ENCODE measurements around the gene RHO.
"Not testable (repeated sequence)": the region's sequence is repeated elsewhere in the genome, so short reads cannot be mapped to it uniquely, and the experiment has no call there.

The RHO gene
- total RNA-seq = 0 to 0.27 (median 0.09) reads per million in 4 experiments

DNA sequence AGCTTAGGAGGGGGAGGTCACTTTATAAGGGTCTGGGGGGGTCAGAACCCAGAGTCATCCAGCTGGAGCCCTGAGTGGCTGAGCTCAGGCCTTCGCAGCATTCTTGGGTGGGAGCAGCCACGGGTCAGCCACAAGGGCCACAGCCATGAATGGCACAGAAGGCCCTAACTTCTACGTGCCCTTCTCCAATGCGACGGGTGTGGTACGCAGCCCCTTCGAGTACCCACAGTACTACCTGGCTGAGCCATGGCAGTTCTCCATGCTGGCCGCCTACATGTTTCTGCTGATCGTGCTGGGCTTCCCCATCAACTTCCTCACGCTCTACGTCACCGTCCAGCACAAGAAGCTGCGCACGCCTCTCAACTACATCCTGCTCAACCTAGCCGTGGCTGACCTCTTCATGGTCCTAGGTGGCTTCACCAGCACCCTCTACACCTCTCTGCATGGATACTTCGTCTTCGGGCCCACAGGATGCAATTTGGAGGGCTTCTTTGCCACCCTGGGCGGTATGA, at the start of gene RHO:
RHO (plus strand) TSS at position 51 of the 512 bp plus-strand sequence; CDS start at position 146, 95 bp downstream.
- DNase-seq = no peak

DNA sequence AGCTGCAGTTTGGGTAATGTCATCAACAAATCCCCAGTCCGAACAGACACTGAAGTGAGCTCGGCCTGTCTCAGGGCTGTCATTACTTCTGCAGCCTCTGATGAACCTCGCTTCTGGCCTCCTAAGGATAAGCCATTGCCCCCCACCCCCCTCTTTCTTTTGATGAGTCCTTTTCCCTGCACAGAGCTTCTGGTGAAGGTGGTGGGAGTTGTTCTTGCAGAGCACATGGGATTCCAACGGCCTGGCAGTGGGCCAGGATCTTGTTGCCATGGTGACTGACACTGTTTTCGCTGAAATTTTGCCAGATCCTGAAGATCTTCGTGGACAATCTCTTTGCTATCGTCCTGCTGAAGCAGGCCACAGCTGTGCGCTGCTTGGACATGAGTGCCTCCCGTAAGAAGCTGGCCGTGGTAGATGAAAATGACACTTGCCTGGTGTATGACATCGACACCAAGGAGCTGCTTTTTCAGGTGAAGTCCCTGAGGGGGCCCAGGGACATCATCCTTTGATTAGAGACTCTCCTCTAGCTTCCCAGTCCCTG, 47.1 kb upstream of the RHO start:
- not testable (repeated sequence) for DNase-seq

DNA sequence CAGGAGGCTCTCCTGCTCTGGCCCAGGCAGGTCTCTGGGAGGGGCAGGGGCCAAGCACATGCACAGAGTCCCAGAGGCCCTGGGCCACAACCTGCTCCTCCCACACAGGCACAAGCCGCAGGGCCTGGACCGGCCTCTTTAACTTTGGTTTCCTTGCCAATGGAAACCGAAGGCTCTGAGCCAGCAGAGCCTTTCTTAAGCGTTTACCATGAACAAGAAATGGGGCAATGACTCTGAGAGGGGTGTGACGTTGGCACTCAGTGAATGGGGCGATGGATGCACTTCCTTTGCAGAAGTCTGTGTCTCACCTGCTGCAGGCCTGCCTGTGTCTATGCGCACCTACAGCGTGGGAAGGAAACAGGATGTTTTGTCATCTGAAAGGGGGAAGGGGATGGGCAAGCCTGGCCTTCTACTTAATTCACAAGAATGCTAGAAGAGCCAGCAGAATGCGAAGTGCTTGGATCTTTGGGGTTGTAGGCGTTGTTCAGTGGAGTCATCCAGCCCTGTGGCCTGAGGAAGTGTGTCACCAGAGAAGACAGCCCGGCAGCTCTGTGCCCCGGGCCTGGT, 46.6 kb upstream of the RHO start:
- DNase-seq = no peak

DNA sequence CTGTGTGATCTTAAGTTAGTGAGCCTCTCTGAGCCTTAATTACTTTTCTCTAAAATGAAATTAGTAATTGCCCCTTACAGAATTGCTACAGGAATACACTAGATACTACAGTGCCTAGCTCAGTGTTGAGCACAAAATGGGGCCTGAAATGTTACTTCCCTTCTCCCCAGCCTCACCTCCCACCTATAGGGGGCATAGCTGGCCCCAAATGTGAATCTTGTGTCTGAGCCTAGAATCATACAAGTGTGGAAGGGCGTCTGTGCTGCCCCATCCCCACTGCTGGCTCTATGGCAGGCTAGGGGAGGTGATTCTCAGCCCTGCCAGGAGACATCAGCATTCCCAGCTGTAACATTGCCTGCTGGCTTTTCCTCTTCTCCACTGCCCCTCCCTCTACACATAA, 45.7 kb upstream of the RHO start:
- no peak for DNase-seq

DNA sequence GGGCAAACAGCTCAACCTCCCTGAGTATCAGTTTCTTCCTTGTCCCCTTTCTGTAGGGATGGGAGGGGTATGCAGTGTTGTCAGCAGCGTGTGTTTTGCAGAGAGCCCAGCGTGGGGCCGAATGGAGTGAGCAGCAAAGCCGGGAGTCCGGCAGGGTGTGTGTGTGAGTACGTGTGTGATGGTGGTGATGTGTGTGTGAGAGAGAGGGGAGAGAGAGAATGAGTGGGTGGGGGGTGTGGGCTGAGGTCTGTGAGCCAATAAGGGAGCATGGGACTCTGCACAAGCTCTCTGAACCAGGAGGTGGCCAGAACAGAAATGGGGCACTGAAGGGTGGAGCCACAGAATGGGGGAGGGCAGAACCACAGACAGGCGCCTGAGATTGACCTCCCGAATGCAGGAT, 44.6 kb upstream of the RHO start:
- DNase-seq = no peak

DNA sequence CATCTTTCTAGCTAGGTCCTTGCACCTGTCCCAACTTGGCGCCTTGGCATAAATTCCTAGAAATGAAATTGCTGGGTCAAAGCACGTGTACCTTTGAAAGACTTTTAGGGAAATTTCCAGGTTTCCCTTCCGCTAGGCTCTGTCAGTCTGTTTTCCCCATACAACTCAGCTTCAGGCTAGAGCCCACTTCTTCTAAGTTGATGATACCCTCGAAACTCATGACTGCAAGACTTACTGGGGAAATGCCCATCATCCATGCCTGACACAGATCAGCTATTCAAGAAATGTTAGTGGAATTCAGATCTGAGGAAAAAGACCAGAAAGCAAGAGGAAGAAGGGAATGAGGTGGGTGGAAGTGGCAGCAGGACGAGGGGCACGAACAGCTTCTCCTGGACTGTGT, 43.3 kb upstream of the RHO start:
- not testable (repeated sequence) for DNase-seq

DNA sequence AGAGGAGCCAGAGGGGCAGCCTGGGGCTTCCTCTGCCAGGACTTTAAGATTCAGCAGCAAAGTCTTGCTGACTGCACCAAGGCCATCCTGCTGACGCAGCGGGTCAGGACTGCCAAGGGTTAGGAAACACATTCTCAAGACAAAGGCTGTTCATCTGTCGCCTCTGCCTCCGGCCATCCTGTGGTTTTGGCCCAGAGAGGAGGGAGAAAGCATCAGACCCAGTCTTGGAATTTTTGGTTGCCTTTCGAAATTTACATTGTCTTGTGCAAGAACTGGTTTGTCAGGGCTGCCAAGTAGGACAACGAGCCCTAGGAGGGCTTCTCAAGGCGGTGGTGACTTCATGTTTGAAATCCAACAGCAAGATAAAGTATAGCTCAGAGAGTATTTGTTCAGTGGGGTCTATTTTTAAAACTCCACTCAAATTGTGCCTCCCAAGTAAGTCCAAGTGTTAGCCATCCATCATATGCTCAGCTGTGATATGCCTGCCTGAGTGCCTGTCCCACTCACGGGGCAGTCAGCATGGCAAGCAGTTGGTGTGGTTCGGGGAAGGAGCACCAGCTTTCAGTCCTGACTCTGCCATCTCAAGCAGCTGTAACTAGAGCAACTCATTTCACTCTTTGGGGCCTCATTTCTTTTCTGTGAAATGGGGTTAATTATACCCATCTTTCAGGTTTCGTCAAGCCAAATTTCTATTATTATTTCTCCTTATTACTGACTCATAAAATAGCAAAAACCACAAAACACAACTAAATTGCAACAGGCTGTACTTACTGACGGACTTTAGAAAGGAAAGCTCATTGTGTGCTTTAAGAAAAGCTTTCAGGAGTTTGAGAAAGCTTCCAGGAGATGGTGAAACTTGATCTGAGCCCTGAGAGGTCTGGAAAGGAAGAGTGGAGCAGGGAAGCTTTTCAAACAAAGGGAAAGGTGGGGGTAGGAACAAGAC, 42.4 kb upstream of the RHO start:
- no peak for DNase-seq

DNA sequence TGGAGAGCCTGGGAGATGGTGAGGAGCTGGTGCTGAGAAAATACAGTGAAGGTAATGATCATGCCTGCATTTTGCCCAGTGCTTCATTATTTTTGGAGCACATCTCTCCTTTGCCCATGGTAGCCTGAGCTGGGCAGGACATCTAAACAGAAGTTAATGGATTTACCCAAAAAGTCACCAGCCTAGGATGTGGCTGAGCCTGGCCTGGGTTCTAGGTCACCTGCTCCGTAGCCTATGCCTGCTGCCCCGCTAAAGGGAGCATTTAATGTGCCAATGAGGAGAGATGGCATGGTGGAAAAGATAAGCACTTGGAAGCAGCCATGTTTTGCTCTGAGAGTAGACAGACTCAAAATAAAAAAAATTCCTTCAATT, 41.8 kb upstream of the RHO start:
- DNase-seq = no peak

DNA sequence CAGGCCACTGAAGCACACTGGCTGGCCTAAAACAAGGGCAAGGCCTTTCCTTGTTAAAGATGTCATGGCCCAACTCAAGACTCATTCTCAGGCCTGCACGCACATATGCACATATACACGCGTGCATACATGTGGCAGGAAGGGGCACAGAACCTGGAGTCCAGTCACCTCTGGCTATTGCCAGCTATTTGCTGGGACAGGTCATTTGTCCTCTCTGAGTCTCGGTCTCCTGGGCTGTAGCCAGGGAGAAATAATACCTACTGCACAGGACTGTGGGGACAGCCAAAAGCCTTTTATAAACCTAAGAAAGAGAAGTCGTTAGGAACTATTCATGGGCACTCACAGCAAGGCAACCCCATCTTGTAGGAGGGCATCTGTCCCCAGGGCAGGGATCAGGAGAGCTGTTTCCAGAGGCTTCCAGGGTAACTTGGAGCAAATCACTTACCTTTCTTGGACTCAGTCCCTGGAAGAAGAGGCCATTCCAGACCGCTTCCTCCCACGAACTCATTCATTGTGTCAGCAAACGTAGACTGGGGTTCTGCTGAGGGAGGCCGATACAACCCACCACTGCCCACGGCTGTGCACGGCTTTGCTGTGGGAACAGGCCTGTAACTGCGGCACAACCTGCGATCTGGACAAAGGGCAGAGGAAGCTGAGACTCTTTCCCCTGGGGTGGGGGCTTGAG, 41.1 kb upstream of the RHO start:
- DNase-seq = no peak

DNA sequence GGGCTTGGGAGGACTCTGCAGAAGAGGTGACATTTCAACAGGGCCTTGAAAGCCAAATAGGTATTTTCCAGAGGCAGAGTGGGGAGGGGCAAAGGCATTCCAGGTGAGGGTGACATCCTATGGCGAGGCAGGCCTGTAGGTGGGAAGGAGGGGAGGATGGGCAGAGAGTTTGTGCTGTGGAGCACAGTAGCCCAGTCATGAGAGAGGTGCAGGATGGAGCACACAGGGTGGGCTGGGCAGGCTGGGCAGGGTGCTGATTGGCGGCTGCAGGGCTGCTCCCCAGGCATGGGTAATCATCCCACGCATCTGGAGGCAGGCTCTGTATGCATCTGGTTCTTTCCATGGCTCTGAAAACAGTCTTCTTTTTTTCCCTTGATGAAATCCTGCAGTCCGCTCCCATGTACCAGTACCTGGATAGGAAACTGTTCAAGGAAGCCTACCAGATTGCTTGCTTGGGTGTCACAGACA, 40.5 kb upstream of the RHO start:
- DNase-seq = not testable (repeated sequence)

DNA sequence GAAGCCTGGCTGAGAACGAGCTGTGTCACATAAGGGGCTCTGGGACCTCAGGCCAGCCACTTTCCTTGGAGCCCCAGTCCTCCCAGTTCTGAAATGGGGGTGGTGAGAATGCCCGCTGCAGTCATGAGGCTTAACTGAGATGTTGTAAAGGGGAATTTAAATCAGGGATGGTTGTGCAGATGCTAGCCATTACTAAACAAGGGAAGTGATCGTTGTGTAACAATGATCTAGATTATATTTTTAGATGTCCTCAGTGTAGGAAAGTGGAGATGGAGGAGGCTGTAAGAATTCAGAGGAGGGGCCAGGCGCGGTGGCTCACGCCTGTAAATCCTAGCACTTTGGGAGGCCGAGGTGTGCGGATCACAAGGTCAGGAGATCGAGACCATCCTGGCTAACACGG, 39.2 kb upstream of the RHO start:
- not testable (repeated sequence) for DNase-seq

DNA sequence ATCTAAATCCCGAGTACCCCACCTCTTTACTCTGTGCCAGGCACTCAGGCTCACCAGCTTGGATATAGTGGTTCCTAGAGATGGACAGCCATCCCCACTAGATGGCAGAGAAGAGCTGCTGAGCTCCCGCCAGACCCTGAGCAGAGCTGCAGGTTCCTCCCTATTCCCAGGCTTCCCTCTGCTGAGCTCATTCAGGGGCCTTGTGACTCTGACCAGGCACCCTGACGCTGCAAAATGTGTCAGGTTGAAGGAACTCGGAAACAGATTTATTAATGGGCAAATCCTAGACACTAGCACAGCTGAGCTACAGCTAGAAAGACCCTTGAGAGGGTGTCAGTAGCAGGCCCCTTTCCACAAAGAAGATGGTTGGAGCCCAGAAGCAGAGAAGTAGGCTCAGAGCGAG, 38.2 kb upstream of the RHO start:
- no peak for DNase-seq

DNA sequence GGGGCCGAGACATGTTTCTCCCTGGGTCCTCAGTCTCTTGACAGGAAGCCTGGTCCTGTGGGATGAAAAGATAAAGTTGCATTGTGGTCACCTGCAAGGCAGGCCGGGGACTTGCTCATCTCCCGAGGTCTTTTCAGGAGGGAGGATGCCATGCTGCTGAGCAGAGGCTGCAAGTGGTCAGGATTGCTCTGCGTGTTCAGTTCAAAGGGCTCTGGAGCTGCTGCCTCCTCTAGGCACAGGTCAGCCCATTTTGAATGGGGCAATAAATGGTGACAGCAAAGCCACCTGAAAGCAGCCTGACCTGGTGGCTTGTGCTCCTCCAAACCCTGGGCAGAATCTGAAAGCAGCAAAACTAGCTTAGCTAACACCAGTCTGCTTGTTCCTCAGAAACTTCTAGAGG, 37.4 kb upstream of the RHO start:
- DNase-seq = not testable (repeated sequence)

DNA sequence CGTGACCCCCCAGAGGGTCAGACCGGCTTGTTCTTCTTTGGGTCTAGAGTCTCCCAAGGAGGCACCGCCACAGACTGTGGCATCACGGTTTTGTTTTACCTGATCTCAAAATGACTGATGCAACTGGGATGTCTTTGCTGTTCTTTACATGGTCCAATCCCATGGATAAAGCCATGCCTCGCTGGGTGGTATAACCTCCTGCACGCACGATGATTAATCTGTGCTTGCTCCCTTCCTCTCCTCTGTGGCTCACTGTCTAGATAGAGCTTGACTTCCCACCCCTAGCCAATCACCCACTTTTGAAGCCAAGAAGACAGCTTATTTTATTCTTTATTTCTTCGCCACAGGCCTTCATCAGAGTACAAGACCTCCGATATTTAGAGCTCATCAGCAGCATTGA, 36.6 kb upstream of the RHO start:
- no peak for DNase-seq

DNA sequence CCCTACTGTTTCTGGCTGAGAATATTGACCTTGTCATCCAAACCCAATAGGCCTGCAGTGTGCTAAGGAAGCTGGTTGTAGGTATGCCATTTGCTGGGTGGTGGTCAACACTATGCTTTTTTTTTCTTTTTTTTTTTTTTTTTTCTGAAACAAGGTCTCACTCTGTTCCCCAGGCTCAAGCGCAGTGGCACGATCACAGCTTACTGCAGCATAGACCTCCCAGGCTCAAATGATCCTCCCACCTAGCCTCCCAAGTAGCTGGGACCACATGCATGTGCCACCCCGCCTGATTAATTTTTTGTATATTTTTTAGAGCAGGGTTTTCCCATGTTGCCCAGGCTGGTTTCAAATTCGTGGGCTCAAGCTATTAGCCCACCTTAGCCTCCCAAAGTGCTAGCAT, 35.7 kb upstream of the RHO start:
- no peak for DNase-seq

DNA sequence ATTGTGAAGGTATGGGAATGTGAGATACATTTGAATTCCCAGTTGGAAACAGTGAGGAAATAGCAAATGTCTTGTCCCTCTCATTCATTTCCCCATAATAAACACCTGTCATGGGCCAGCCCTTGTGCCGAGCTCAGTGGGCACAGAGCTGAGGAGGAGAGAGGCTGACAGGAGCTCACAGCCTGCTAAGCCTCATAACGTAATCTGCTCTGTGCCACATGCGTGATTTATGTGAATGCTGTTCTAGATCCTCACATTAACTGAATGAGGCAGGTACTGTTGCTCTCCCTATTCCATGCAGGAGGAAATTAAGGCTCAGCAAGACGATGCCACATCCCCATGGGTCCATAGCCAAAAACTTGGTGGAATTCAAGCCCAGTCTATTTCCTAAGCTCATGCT, 35.2 kb upstream of the RHO start:
- DNase-seq = no peak

DNA sequence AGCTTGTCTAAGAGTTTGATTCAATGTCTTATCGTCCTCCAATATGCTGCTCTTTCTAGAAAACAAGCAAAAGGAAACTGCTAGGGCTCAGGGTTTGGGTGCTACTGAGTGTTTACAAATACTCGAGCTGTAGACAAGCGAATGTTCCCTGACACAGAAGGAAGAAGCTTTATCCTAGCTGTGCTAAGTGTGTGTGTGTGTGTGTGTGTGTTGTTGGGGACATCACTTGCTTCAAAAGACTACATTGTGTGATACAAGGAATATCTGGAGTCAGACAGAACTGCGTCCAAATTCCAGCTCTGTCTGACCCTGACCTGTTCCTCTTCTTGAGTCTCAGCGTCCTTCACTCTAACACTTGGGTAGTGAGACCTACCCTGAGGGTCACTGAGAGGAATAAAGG, 33.9 kb upstream of the RHO start:
- DNase-seq = not testable (repeated sequence)

DNA sequence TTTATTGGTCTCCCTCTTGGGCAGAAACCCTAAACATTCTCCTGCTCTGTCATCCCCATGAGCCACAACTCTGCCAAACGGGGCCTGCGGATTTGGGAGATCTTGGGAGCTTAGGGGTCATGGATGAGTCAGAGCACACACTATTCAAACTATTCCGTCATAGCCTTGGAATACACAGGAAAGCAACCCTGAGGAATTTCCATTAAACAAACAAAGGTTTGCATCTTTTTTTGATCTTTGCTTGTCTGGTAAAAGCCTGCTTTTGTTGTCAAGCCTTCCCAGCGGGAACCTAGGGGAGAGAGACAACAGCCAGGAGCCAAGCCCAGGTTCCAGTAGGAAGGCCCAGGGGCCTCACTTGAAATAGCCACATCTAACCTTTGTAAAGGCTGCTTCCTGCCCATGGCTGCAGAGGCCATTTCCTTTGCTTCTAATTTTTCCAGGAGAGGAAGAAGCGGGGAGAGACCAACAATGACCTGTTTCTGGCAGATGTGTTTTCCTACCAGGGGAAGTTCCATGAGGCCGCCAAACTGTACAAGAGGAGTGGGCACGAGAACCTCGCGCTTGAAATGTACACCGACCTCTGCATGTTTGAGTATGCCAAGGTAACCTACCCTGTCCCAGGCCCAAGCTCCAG, 33.3 kb upstream of the RHO start:
- DNase-seq = not testable (repeated sequence)

DNA sequence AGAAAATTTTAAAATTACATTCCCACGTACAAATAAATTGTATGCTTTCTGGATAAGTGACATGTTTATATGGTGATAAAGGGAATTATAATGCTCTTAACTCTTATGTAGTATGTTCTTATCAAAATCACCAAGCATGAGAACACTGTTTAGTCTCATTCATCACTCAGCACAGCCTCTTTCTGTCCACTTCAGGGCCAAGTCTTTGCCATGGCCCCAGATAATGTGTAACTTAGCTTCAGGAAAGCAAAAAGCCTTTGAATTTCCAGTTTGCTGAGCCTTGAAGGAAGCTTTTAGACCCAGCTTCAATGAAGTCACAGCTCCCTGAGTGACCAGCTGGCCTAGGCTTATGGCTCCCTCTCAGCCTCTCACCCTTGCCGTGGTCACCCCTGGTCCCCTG, 30.6 kb upstream of the RHO start:
- not testable (repeated sequence) for DNase-seq

DNA sequence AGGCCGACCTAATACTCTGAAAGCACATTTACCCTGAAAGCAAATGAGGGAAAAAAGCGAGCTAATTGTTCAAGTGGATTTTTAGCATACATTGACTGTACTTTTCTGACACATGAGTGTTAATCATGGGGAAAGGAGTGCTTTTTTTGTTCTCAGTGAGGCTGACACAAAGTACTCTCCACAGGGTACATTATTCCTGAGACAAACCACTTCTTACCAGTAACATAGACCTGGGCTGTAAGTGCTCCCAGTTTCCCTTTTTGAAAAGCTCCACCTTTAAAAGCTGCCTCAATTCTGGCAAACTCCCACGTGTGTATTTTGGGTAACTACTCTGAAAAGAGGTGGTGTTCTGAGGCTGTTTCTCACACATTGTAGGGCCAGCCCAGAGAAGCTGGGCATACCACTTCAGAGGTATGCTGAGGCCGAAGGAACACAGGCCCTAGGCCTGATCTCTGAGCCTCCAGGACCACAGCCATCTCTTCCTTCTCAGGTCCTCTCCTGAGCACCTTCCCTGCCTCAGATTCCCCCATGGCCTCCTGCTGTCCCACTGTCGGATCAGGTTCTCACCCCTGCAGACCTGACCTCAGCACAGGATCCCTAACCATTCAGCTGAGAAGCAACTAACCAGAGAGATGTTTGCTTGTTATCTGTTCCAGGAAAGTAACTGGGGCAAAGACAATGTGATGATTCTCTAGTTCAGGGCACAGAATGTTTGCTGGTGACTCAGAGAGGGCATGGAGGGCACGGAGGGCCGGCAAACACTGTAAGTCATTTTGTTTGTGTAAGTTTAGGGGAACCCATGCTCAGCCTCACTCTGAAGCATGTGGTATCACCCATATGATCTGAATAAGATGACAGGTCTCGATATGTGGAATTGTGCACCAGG, 29.6 kb upstream of the RHO start:
- not testable (repeated sequence) for DNase-seq

DNA sequence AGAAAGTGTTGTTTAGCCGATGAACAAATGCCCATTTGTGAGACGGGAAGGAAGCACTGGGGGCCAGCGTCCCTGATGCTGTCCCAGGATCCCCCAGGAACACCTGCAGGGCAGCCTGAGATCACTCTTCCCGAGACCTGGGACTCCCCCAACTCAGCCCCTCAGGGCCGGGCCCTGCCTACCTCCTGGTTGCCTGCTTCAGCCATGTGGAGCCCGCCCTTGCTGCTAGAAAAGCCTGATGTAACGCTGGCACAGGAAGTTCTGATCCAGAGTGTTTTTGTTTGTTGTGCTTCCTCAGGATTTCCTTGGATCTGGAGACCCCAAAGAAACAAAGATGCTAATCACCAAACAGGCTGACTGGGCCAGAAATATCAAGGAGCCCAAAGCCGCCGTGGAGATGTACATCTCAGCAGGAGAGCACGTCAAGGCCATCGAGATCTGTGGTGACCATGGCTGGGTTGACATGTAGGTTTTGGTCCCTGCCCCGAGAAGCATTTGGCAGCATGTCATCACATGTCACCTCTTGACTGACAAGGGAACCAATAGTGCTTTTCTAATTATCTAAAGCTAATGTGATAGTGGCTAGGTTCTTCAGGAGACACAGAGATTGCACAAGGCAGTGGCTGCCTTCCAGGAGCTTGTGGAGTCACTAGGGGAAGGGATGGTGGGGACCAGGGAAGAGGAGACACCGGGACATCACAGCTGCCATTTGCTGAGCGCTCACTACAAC, 28.7 kb upstream of the RHO start:
- not testable (repeated sequence) for DNase-seq

Measured in effector CD8-positive, alpha-beta T cell (primary cell).